Neural cell (in vitro differentiated cells): ENCODE measurements around the gene DUS2. TPM values are rescaled to one million over a fixed set of nuclear protein-coding genes. Genes with fewer than 3 reads are reported as not detected.

Source experiments
- H2AFZ ChIP-seq: fragments of 200-600, 300-800 bp; sonication (generic), shearing (Covaris generic); 2 replicates; pipeline ENCODE4 v1.6.0; 2014; ENCODE audit warnings: low read depth, mild to moderate bottlenecking, antibody characterized with exemption, low read length, moderate library complexity
- H3F3A ChIP-seq: fragments of 200-600 bp; shearing (Covaris generic); 2 replicates; pipeline ENCODE4 v1.6.1; 2016; ENCODE audit warnings: mild to moderate bottlenecking, moderate library complexity, mixed read lengths, antibody characterized with exemption, low read length; ENCODE audit not compliant: insufficient read depth, poor library complexity, severe bottlenecking
- H3K27ac ChIP-seq: fragments of 200-600, 300-800 bp; sonication (generic), shearing (Covaris generic); 2 replicates; pipeline ENCODE4 v1.5.1; 2014; ENCODE audit warnings: mild to moderate bottlenecking, low read length, moderate library complexity
- H3K27me3 ChIP-seq: fragments of 300-800, 200-600 bp; sonication (generic), shearing (Covaris generic); 2 replicates; pipeline ENCODE4 v1.6.0; 2014; ENCODE audit warnings: mild to moderate bottlenecking, low read depth, low read length, moderate library complexity; ENCODE audit not compliant: insufficient read depth
- H3K36me3 ChIP-seq: fragments of 300-800, 200-600 bp; sonication (generic), shearing (Covaris generic); 2 replicates; pipeline ENCODE4 v1.5.1; 2014; ENCODE audit warnings: mild to moderate bottlenecking, antibody characterized with exemption, low read length, moderate library complexity; ENCODE audit not compliant: insufficient read depth
- H3K4me2 ChIP-seq: fragments of 300-800, 200-600 bp; sonication (generic), shearing (Covaris generic); 2 replicates; pipeline ENCODE4 v1.6.0; 2014; ENCODE audit warnings: mild to moderate bottlenecking, low read length
- H3K4me3 ChIP-seq: fragments of 300-800, 200-600 bp; sonication (generic), shearing (Covaris generic); 2 replicates; pipeline ENCODE4 v1.5.1; 2014; ENCODE audit warnings: mild to moderate bottlenecking, low read length, moderate library complexity
- H3K79me2 ChIP-seq: fragments of 200-600 bp; shearing (Covaris generic); replicated peaks from 2 replicates; pipeline ENCODE4 v1.6.0; 2014; ENCODE audit warnings: mild to moderate bottlenecking, low read length, moderate library complexity; ENCODE audit not compliant: insufficient read depth
- H3K9ac ChIP-seq: fragments of 300-800, 200-600 bp; sonication (generic), shearing (Covaris generic); 2 replicates; pipeline ENCODE4 v1.6.1; 2016; ENCODE audit warnings: mild to moderate bottlenecking, low read length, mixed read lengths
- H3K9me2 ChIP-seq: fragments of 200-600 bp; shearing (Covaris generic); 2 replicates; pipeline ENCODE4 v1.6.1; 2016; ENCODE audit warnings: mild to moderate bottlenecking, low read length, mixed read lengths; ENCODE audit not compliant: insufficient read depth
- H3K9me3 ChIP-seq: fragments of 200-600, 300-800 bp; sonication (generic), shearing (Covaris generic); 2 replicates; pipeline ENCODE4 v1.6.1; 2016; ENCODE audit warnings: mild to moderate bottlenecking, mixed run types, low read length, moderate library complexity, mixed read lengths
- H4K20me1 ChIP-seq: fragments of 200-600 bp; shearing (Covaris generic); 2 replicates; pipeline ENCODE4 v1.6.1; 2016; ENCODE audit warnings: mild to moderate bottlenecking, mixed run types; ENCODE audit not compliant: insufficient read depth
- CTCF ChIP-seq: fragments of 450-650 bp; IDR thresholded peaks from 2 replicates; pipeline ENCODE4 v1.5.1; 2014; ENCODE audit warnings: antibody characterized with exemption, mild to moderate bottlenecking, moderate library complexity; ENCODE audit not compliant: poor library complexity, severe bottlenecking
- EP300 ChIP-seq: fragments of 450-650 bp; conservative IDR thresholded peaks from 2 replicates; pipeline ENCODE4 v1.6.1; 2014; ENCODE audit warnings: antibody characterized with exemption, mild to moderate bottlenecking, moderate library complexity; ENCODE audit not compliant: poor library complexity, severe bottlenecking
- EZH2 ChIP-seq: fragments of 200-600, 300-800 bp; shearing (Covaris generic), sonication (generic); IDR thresholded peaks from 2 replicates; pipeline ENCODE4 v1.6.1; 2014; ENCODE audit warnings: antibody characterized with exemption, low read length, borderline replicate concordance, mild to moderate bottlenecking; ENCODE audit not compliant: insufficient read depth, poor library complexity, severe bottlenecking
- MXI1 ChIP-seq: fragments of 450-650 bp; conservative IDR thresholded peaks from 2 replicates; pipeline ENCODE4 v1.6.1; 2014; ENCODE audit warnings: antibody characterized with exemption, mild to moderate bottlenecking; ENCODE audit not compliant: poor library complexity, severe bottlenecking
- POLR2AphosphoS5 ChIP-seq: IDR thresholded peaks from 2 replicates; pipeline ENCODE4 v1.6.1; 2012
- RAD21 ChIP-seq: fragments of 450-650 bp; conservative IDR thresholded peaks from 2 replicates; pipeline ENCODE4 v1.6.1; 2014; ENCODE audit warnings: antibody characterized with exemption, mild to moderate bottlenecking, moderate library complexity
- REST ChIP-seq: IDR thresholded peaks from 2 replicates; pipeline ENCODE4 v1.6.1; 2012; ENCODE audit warnings: borderline replicate concordance
- TAF1 ChIP-seq: IDR thresholded peaks from 2 replicates; pipeline ENCODE4 v1.6.1; 2012; ENCODE audit warnings: low read depth
- polyA plus RNA-seq: library from polyadenylated mRNA; depleted of rRNA; stranded (reverse); fragments of >200 nt; gene quantifications from 2 replicates; pipeline ENCODE4 v1.2.3, GENCODE V29; 2014

DUS2 gene
- polyA plus RNA-seq, 1 donor from 2014 or later: 22.4 TPM

GRCh38 chr16:68000450-68000849, 22.6 kb upstream of the DUS2 start (continued):
- TF ChIP-seq REST: no peak
- no peak for TF ChIP-seq EP300

- H3F3A ChIP-seq: no peaks in the 10 kb centered on the region
- no peak overlapping the region for H2AFZ ChIP-seq
- no peaks in the 10 kb centered on the region for H3K9me3 ChIP-seq
- H3K36me3 ChIP-seq: no peaks in the 10 kb centered on the region
- H3K9ac ChIP-seq: no peak overlapping the region
- H3K79me2 ChIP-seq: no peaks in the 10 kb centered on the region
- TF ChIP-seq MXI1: no peak
- TF ChIP-seq POLR2AphosphoS5: no peak
- no peak for TF ChIP-seq TAF1
- TF ChIP-seq REST: no peak
- no peak for TF ChIP-seq EZH2
- TF ChIP-seq CTCF: no peak
- no peaks in the 10 kb centered on the region for H4K20me1 ChIP-seq
- no peak overlapping the region for H3K4me2 ChIP-seq
- H3K27ac ChIP-seq: no peak overlapping the region
- H3K4me3 ChIP-seq: no peak overlapping the region
- H3K27me3 ChIP-seq: no peaks in the 10 kb centered on the region
- no peaks in the 10 kb centered on the region for H3K9me2 ChIP-seq
Observed at GRCh38 chr16:68003031-68003430, 20.1 kb upstream of the DUS2 start.

GRCh38 chr16:68005211-68005610, 17.9 kb upstream of the DUS2 start:
- no peaks in the 10 kb centered on the region for H3K27me3 ChIP-seq
- H3K9me3 ChIP-seq: no peaks in the 10 kb centered on the region
- no peaks in the 10 kb centered on the region for H3K36me3 ChIP-seq
- no peaks in the 10 kb centered on the region for H3K9me2 ChIP-seq
- no peaks in the 10 kb centered on the region for H3K79me2 ChIP-seq
- no peaks in the 10 kb centered on the region for H3F3A ChIP-seq
- no peak overlapping the region for H3K4me3 ChIP-seq
- no peak overlapping the region for H3K9ac ChIP-seq
- TF ChIP-seq EP300 (no peak), MXI1 (no peak), RAD21 (no peak), POLR2AphosphoS5 (no peak)
- H3K4me2 ChIP-seq: no peak overlapping the region
- H2AFZ ChIP-seq: no peak overlapping the region
- H4K20me1 ChIP-seq: no peaks in the 10 kb centered on the region
- H3K27ac ChIP-seq: no peak overlapping the region
